Skin epidermis (tissue), 12 donors: Measurements from ENCODE around the gene GRP.

Experiments
- H3K27ac ChIP-seq, 21 experiments: fragments of 200-600 bp; sonication (generic) in 11 of 21; one replicate each; pipeline ENCODE4 v1.5.0; 2020; ENCODE audit warnings: mild to moderate bottlenecking in 3 of 21, inconsistent platforms in 2 of 21, moderate library complexity in 2 of 21
- H3K4me3 ChIP-seq, 7 experiments: fragments of 200-600 bp; sonication (generic) in 2 of 7; one replicate each; pipeline ENCODE4 v1.5.0; 2020; ENCODE audit warnings: inconsistent platforms in 2 of 7, mild to moderate bottlenecking in 2 of 7, moderate library complexity in 1 of 7

The GRP gene

DNA sequence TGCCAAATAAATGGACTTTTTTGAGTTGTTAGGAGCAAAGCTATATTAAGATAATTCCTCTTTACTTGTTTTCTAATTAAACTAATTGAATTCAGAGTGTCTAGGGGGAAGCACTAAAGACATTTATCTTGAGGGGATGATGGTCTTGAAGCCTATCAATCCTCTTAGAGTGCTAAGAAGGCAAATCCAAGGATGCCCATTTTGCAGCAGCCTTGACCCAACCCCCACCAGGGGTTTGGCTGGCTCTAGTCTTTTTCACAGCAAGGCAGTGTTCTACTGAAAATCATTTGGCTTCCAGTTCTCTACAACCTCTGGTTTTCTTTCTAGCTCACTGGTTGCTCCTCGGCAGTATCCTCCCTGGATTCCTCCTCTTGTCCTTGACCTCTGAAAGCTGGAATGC lies 59.8 kb downstream of the GRP start:
- H3K4me3 ChIP-seq, result no peak overlapping the region
- H3K27ac ChIP-seq, result no peak overlapping the region
